ENCODE measurements around the gene KRT86.

KRT86 gene

GRCh38 chr12:52333321-52333720 is 58.9 kb downstream of the KRT86 start:
- H4K20me1 ChIP-seq (ENCODE audit: insufficient read depth, low read length): no peaks in the 10 kb centered on the region
- peaks cover 32% of the 10 kb centered on the region; the same call in 1 of the 2 replicates for H3K27me3 ChIP-seq (ENCODE audit: low read depth, low read length)
- no peak overlapping the region for H3K27ac ChIP-seq (ENCODE audit: low read length)

GRCh38 chr12:52334185-52334584 is 59.7 kb downstream of the KRT86 start:
- no peaks in the 10 kb centered on the region for H4K20me1 ChIP-seq (ENCODE audit: insufficient read depth, low read length)
- no peak overlapping the region for H3K4me3 ChIP-seq (ENCODE audit: low read length)
- H3K4me2 ChIP-seq (ENCODE audit: low read length): no peak overlapping the region
- no peaks in the 10 kb centered on the region for H3K36me3 ChIP-seq (replicated peaks; ENCODE audit: low read depth, low read length)
- peaks cover 35% of the 10 kb centered on the region; the same call in 1 of the 2 replicates for H3K27me3 ChIP-seq (ENCODE audit: low read depth, low read length)
- no peak overlapping the region for H3K27ac ChIP-seq (ENCODE audit: low read length)
- no peak overlapping the region for H3K9ac ChIP-seq (ENCODE audit: low read length)
- TF ChIP-seq EZH2phosphoT487 (IDR thresholded peaks at IDR 0.05; ENCODE audit: low read depth) (no peak), CTCF (IDR thresholded peaks at IDR 0.05; ENCODE audit: low read depth, low read length) (no peak)
- H3K9me3 ChIP-seq (ENCODE audit: insufficient read depth, low read length): no peaks in the 10 kb centered on the region
- no peaks in the 10 kb centered on the region for H3K4me1 ChIP-seq (ENCODE audit: low read length)
- H3K79me2 ChIP-seq (ENCODE audit: low read length): no peaks in the 10 kb centered on the region
- no peak overlapping the region for H2AFZ ChIP-seq (ENCODE audit: low read depth, low read length)

More at GRCh38 chr12:52333321-52333720, 58.9 kb downstream of the KRT86 start:
- TF ChIP-seq EZH2phosphoT487 (IDR thresholded peaks at IDR 0.05; ENCODE audit: low read depth) (no peak), CTCF (IDR thresholded peaks at IDR 0.05; ENCODE audit: low read depth, low read length) (no peak)
- no peak overlapping the region for H3K4me3 ChIP-seq (ENCODE audit: low read length)
- H2AFZ ChIP-seq (ENCODE audit: low read depth, low read length): no peak overlapping the region
- no peak overlapping the region for H3K4me2 ChIP-seq (ENCODE audit: low read length)
- no peaks in the 10 kb centered on the region for H3K79me2 ChIP-seq (ENCODE audit: low read length)
- peaks cover under 1% of the 10 kb centered on the region; the same call in 1 of the 2 replicates for H3K4me1 ChIP-seq (ENCODE audit: low read length)
- no peaks in the 10 kb centered on the region for H3K36me3 ChIP-seq (replicated peaks; ENCODE audit: low read depth, low read length)
- no peaks in the 10 kb centered on the region for H3K9me3 ChIP-seq (ENCODE audit: insufficient read depth, low read length)
- no peak overlapping the region for H3K9ac ChIP-seq (ENCODE audit: low read length)

GRCh38 chr12:52335598-52336262 is 61.3 kb downstream of the KRT86 start:
- H3K9ac ChIP-seq (ENCODE audit: low read length): no peak overlapping the region
- H2AFZ ChIP-seq (ENCODE audit: low read depth, low read length): no peak overlapping the region
- no peaks in the 10 kb centered on the region for H4K20me1 ChIP-seq (ENCODE audit: insufficient read depth, low read length)
- H3K4me1 ChIP-seq (ENCODE audit: low read length): no peaks in the 10 kb centered on the region
- no peak overlapping the region for H3K27ac ChIP-seq (ENCODE audit: low read length)
- no peaks in the 10 kb centered on the region for H3K36me3 ChIP-seq (replicated peaks; ENCODE audit: low read depth, low read length)
- peaks cover 32% of the 10 kb centered on the region; the same call in 1 of the 2 replicates for H3K27me3 ChIP-seq (ENCODE audit: low read depth, low read length)
- no peak for TF ChIP-seq EZH2phosphoT487 (IDR thresholded peaks at IDR 0.05; ENCODE audit: low read depth)
- H3K4me2 ChIP-seq (ENCODE audit: low read length): no peak overlapping the region
- H3K9me3 ChIP-seq (ENCODE audit: insufficient read depth, low read length): no peaks in the 10 kb centered on the region
- H3K79me2 ChIP-seq (ENCODE audit: low read length): no peaks in the 10 kb centered on the region
- H3K4me3 ChIP-seq (ENCODE audit: low read length): no peak overlapping the region

- Histone ChIP-seq H3K9ac (ENCODE audit: low read length) (no peak overlapping the region), H3K36me3 (replicated peaks; ENCODE audit: low read depth, low read length) (no peaks in the 10 kb centered on the region), H3K79me2 (ENCODE audit: low read length) (no peaks in the 10 kb centered on the region), H3K4me1 (ENCODE audit: low read length) (no peaks in the 10 kb centered on the region), H3K27me3 (ENCODE audit: low read depth, low read length) (peaks cover 33% of the 10 kb centered on the region), H3K4me2 (ENCODE audit: low read length) (no peak overlapping the region), H4K20me1 (ENCODE audit: insufficient read depth, low read length) (no peaks in the 10 kb centered on the region), H3K9me3 (ENCODE audit: insufficient read depth, low read length) (no peaks in the 10 kb centered on the region), H3K27ac (ENCODE audit: low read length) (no peak overlapping the region), H3K4me3 (ENCODE audit: low read length) (no peak overlapping the region; the same call in 1 of the 2 replicates), H2AFZ (ENCODE audit: low read depth, low read length) (no peak overlapping the region)
- TF ChIP-seq EZH2phosphoT487 (IDR thresholded peaks at IDR 0.05; ENCODE audit: low read depth) (no peak), CTCF (IDR thresholded peaks at IDR 0.05; ENCODE audit: low read depth, low read length) (no peak)
These were observed 62.2 kb downstream of the KRT86 start for GRCh38 chr12:52336641-52337040.

Data from OCI-LY3 (cell line).